Kidney glomerular epithelial cell (primary cell): ENCODE results near the gene HUNK.

Source experiments
- DNase-seq: peaks from one replicate; lab custom pipeline; 2025; lab: John Stamatoyannopoulos, UW

Gene HUNK

GRCh38 chr21:31959881-31960280, 87.1 kb downstream of the HUNK start:
- no peak for DNase-seq

- DNase-seq, result no peak
Measured at GRCh38 chr21:31961027-31961426, 88.2 kb downstream of the HUNK start.

GRCh38 chr21:31961704-31962103, 88.9 kb downstream of the HUNK start:
- no peak for DNase-seq

GRCh38 chr21:31964692-31965091, 91.9 kb downstream of the HUNK start:
- no peak for DNase-seq

GRCh38 chr21:31967334-31967733, 94.5 kb downstream of the HUNK start:
- no peak for DNase-seq

GRCh38 chr21:31972622-31973021, 99.8 kb downstream of the HUNK start:
- no peak for DNase-seq

GRCh38 chr21:31973402-31973944, 100.7 kb downstream of the HUNK start:
- no peak for DNase-seq

- no peak for DNase-seq
Measured at GRCh38 chr21:31974454-31974985, 101.7 kb downstream of the HUNK start.

- no peak for DNase-seq
Measured at GRCh38 chr21:31975491-31975890, 102.7 kb downstream of the HUNK start.

- no peak for DNase-seq
Measured at GRCh38 chr21:31977816-31978215, 105.0 kb downstream of the HUNK start.

GRCh38 chr21:31983120-31983519, 110.3 kb downstream of the HUNK start:
- DNase-seq, result no peak

- no peak for DNase-seq
Measured at GRCh38 chr21:31983554-31983953, 110.7 kb downstream of the HUNK start.

GRCh38 chr21:31985398-31985797, 112.6 kb downstream of the HUNK start:
- DNase-seq, result no peak

- DNase-seq, result no peak
Measured at GRCh38 chr21:31986035-31986856, 113.4 kb downstream of the HUNK start.

GRCh38 chr21:31987696-31988095, 114.9 kb downstream of the HUNK start:
- DNase-seq, result no peak

GRCh38 chr21:31988492-31989290, 115.9 kb downstream of the HUNK start:
- DNase-seq, result no peak

GRCh38 chr21:31991356-31992331, 118.8 kb downstream of the HUNK start:
- no peak for DNase-seq

- DNase-seq, result no peak
Measured at GRCh38 chr21:31992391-31992790, 119.6 kb downstream of the HUNK start.

- no peak for DNase-seq
Measured at GRCh38 chr21:31993826-31994825, 121.3 kb downstream of the HUNK start.

GRCh38 chr21:31997191-31997590, 124.4 kb downstream of the HUNK start:
- no peak for DNase-seq
